GM23248 (cell line): Measurements from ENCODE around the gene HSF4. TPM values are rescaled to one million over a fixed set of nuclear protein-coding genes. Genes with fewer than 3 reads are reported as not detected.

ENCODE experiments used
- DNase-seq: peaks from one replicate; pipeline ENCODE4 v3.0.0-alpha.2; 2015
- H2AFZ ChIP-seq: fragments of 200-600 bp; sonication (generic); 2 replicates; pipeline ENCODE4 v1.6.1; 2016; ENCODE audit warnings: antibody characterized with exemption
- H3F3A ChIP-seq: fragments of 200-600 bp; sonication (generic); 2 replicates; pipeline ENCODE4 v1.6.1; 2016; ENCODE audit warnings: mild to moderate bottlenecking, antibody characterized with exemption, mixed run types; ENCODE audit not compliant: insufficient read depth
- H3K27ac ChIP-seq: fragments of 200-600 bp; sonication (generic); 2 replicates; pipeline ENCODE4 v1.5.1; 2016; ENCODE audit warnings: mild to moderate bottlenecking
- H3K27me3 ChIP-seq: fragments of 200-600 bp; sonication (generic); replicated peaks from 2 replicates; pipeline ENCODE4 v1.6.1; 2016; ENCODE audit warnings: mild to moderate bottlenecking; ENCODE audit not compliant: insufficient read depth
- H3K36me3 ChIP-seq: fragments of 200-600 bp; sonication (generic); 2 replicates; pipeline ENCODE4 v1.6.1; 2016; ENCODE audit warnings: low read depth, mild to moderate bottlenecking
- H3K4me1 ChIP-seq: fragments of 200-600 bp; sonication (generic); 2 replicates; pipeline ENCODE4 v1.6.1; 2016; ENCODE audit warnings: mild to moderate bottlenecking; ENCODE audit not compliant: insufficient read depth
- H3K4me2 ChIP-seq: fragments of 200-600 bp; sonication (generic); one replicate; pipeline ENCODE4 v1.6.1; 2016; ENCODE audit warnings: mild to moderate bottlenecking; ENCODE audit not compliant: unreplicated experiment
- H3K4me3 ChIP-seq: fragments of 200-600 bp; sonication (generic); 2 replicates; pipeline ENCODE4 v1.5.1; 2016; ENCODE audit warnings: mild to moderate bottlenecking
- H3K79me2 ChIP-seq: fragments of 200-600 bp; sonication (generic); 2 replicates; pipeline ENCODE4 v1.6.1; 2016; ENCODE audit warnings: mild to moderate bottlenecking; ENCODE audit not compliant: insufficient read depth
- H3K9ac ChIP-seq: fragments of 200-600 bp; sonication (generic); 2 replicates; pipeline ENCODE4 v1.6.1; 2016; ENCODE audit warnings: mild to moderate bottlenecking
- H3K9me2 ChIP-seq: fragments of 200-600 bp; sonication (generic); 2 replicates; pipeline ENCODE4 v1.6.1; 2016; ENCODE audit warnings: mixed run types, mild to moderate bottlenecking, moderate library complexity; ENCODE audit not compliant: insufficient read depth
- H3K9me3 ChIP-seq: fragments of 200-600 bp; sonication (generic); one replicate; pipeline ENCODE4 v1.6.1; 2017; ENCODE audit warnings: low read depth
- H4K20me1 ChIP-seq: fragments of 200-600 bp; sonication (generic); 2 replicates; pipeline ENCODE4 v1.6.0; 2016; ENCODE audit not compliant: insufficient read depth
- EZH2 ChIP-seq: fragments of 200-600 bp; sonication (generic); IDR thresholded peaks from 2 replicates; pipeline ENCODE4 v1.6.1; 2018; ENCODE audit warnings: antibody characterized with exemption, mild to moderate bottlenecking; ENCODE audit not compliant: insufficient read depth, poor library complexity, severe bottlenecking
- EZH2phosphoT487 ChIP-seq: fragments of 200-600 bp; sonication (generic); IDR thresholded peaks from 2 replicates; pipeline ENCODE4 v1.6.1; 2018; ENCODE audit warnings: antibody characterized with exemption, moderate library complexity, mild to moderate bottlenecking, low read depth; ENCODE audit not compliant: insufficient read depth
- WGBS, 2 experiments: methylation state at CpG; one replicate each; pipeline ENCODE4 v1.1.6; 2015 to 2017; ENCODE audit warnings: low lambda C conversion rate in 2 of 2, low coverage in 1 of 2; ENCODE audit errors: missing lambda C conversion rate in 2 of 2; 5-methylcytosine and 5-hydroxymethylcytosine counted together
- in situ Hi-C: fragments of 300-500 bp; cut with MboI; formaldehyde crosslinking; loops from 2 replicates; pipeline ENCODE4 v1.15.0; 2020
- polyA plus RNA-seq: library from polyadenylated mRNA; unstranded; fragments of >200 nt; fragmentation: Nextera tagmentation; extraction: Ambion mirVana; gene quantifications from 2 replicates; pipeline ENCODE4 v1.2.1, GENCODE V29; 2016
- total RNA-seq: library from RNA; depleted of rRNA; stranded (reverse); fragments of >200 nt; shearing (Covaris generic); gene quantifications from 2 replicates; pipeline ENCODE4 v1.2.3, GENCODE V29; 2014

HSF4 gene
- total and polyA plus RNA-seq, 2 experiments from 2014 or later = 3.0 to 10.8 TPM

DNA sequence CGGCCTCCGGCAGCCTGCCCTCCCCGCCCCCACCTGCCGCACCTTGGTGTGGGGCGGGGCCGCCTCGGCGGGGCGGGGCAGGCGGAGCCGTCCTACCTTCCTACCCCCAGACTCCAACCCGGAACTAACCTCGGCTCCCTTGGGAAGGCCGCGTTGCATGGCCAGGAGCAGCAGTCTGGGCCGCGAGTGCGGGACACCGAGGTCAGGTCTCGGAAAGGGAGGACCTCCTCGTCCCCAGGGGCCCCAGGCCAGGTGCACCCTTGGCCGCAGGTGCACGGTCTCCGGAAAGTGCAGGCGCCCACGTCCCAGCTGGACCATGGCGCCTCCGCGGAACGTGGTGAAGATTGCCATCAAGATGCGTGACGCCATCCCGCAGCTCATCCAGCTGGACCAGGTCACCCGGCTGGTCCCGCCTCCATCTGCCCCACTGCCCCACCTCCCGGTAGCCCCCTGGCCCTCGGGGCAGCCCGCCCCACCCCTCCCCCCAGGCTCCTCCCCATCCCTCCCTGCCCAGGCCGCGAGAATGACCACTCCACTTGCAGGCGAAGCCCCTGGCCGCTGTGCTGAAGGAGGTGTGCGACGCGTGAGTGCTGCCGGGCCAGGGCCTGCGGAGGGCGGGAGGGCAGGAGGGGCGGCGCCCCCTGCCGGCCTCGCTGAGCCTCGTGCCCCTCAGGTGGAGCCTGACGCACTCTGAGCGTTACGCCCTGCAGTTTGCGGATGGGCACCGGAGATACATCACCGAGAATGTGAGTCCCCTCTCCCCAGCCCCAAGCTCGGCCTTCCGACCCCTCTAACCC is 34.7 kb downstream of the HSF4 start, which contains the start of gene ELMO3:
Gene ELMO3 (plus strand): TSS at position 121 of the 797 bp plus-strand sequence. CDS start 196 bp downstream, at position 317.
- Histone ChIP-seq H3K9me2 (no peaks in the 10 kb centered on the region), H3K4me3 (no peak within 1 kb of the TSS), H3K4me1 (no peaks in the 10 kb centered on the region), H3K36me3 (peaks cover 21% of the 10 kb centered on the region; the same call in 1 of the 2 replicates), H3K9me3 (no peaks in the 10 kb centered on the region), H3K27me3 (no peaks in the 10 kb centered on the region), H3F3A (peaks cover 10% of the 10 kb centered on the region; the same call in 1 of the 2 replicates), H3K4me2 (no peak within 1 kb of the TSS), H3K27ac (no peak within 1 kb of the TSS), H4K20me1 (no peaks in the 10 kb centered on the region), H3K9ac (no peak within 1 kb of the TSS), H3K79me2 (peaks cover 17% of the 10 kb centered on the region), H2AFZ (no peak within 1 kb of the TSS)
- in situ Hi-C loops = no loop called here
- peak; percentile 35 for DNase-seq
- 47 to 55% methylated on average over 26 to 61 of the region's 61 CpGs for WGBS, 2 experiments
- TF ChIP-seq EZH2phosphoT487 (no peak), EZH2 (no peak)

DNA sequence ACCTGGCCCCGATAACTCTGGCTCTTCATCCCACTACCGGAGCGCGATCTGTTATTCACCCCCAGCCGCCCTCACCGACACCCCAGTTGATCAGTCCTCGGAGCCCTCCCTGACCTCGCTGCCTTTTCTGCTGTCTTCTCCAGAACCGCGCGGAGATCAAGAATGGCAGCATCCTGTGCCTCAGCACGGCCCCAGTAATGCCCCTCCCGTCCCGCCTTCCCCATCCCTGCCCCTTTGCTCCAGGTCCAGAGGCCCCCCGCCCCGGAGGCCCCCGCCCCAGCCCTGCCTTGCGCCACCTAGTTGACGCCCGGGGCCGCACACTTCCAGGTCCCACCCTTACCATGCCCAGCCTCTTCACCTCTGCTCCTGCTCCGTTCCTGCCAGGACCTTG is 35.3 kb downstream of the HSF4 start:
- in situ Hi-C loops = no loop called here
- H3K27ac ChIP-seq = no peak overlapping the region
- no peak for DNase-seq
- peaks cover 19% of the 10 kb centered on the region; the same call in 1 of the 2 replicates for H3K36me3 ChIP-seq
- peaks cover 11% of the 10 kb centered on the region for H3K79me2 ChIP-seq
- no peaks in the 10 kb centered on the region for H4K20me1 ChIP-seq
- peaks cover 10% of the 10 kb centered on the region; the same call in 1 of the 2 replicates for H3F3A ChIP-seq
- H3K9me3 ChIP-seq = no peaks in the 10 kb centered on the region
- H3K9ac ChIP-seq = no peak overlapping the region
- H3K27me3 ChIP-seq = no peaks in the 10 kb centered on the region
- no peak overlapping the region for H3K4me3 ChIP-seq
- WGBS, 2 experiments = 57 to 65% methylated on average over 11 to 22 of the region's 22 CpGs
- H3K9me2 ChIP-seq = no peaks in the 10 kb centered on the region
- H2AFZ ChIP-seq = no peak overlapping the region
- H3K4me1 ChIP-seq = no peaks in the 10 kb centered on the region
- H3K4me2 ChIP-seq = no peak overlapping the region
- TF ChIP-seq EZH2 (no peak), EZH2phosphoT487 (no peak)

DNA sequence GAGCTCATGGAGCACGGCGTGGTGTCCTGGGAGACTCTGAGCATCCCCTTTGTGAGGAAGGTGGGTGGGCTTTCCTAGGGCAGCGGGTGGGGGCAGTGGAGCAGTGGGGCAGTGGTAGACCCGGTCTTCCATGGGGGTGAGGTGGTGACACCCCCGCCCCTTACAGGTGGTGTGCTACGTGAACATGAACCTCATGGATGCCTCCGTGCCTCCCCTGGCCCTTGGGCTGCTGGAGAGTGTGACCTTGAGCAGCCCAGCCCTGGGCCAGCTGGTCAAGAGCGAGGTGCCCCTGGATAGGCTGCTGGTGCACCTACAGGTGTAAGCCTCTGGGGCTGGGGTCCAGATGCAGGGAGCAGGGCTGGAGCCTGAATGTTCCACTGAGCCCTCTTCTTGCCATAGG is 35.9 kb downstream of the HSF4 start:
- Histone ChIP-seq H3K27ac (no peak overlapping the region), H3K9me3 (no peaks in the 10 kb centered on the region), H3K4me1 (no peaks in the 10 kb centered on the region), H3F3A (peaks cover 10% of the 10 kb centered on the region; the same call in 1 of the 2 replicates), H3K27me3 (no peaks in the 10 kb centered on the region), H3K4me2 (no peak overlapping the region), H3K9me2 (no peaks in the 10 kb centered on the region), H3K79me2 (peaks cover 6% of the 10 kb centered on the region; the same call in 1 of the 2 replicates), H3K9ac (no peak overlapping the region), H4K20me1 (no peaks in the 10 kb centered on the region), H2AFZ (no peak overlapping the region), H3K36me3 (peaks cover 12% of the 10 kb centered on the region; the same call in 1 of the 2 replicates), H3K4me3 (no peak overlapping the region)
- no peak for DNase-seq
- 88 to 100% methylated on average over 6 to 8 of the region's 8 CpGs for WGBS, 2 experiments
- TF ChIP-seq EZH2 (no peak), EZH2phosphoT487 (no peak)
- in situ Hi-C loops = no loop called here

DNA sequence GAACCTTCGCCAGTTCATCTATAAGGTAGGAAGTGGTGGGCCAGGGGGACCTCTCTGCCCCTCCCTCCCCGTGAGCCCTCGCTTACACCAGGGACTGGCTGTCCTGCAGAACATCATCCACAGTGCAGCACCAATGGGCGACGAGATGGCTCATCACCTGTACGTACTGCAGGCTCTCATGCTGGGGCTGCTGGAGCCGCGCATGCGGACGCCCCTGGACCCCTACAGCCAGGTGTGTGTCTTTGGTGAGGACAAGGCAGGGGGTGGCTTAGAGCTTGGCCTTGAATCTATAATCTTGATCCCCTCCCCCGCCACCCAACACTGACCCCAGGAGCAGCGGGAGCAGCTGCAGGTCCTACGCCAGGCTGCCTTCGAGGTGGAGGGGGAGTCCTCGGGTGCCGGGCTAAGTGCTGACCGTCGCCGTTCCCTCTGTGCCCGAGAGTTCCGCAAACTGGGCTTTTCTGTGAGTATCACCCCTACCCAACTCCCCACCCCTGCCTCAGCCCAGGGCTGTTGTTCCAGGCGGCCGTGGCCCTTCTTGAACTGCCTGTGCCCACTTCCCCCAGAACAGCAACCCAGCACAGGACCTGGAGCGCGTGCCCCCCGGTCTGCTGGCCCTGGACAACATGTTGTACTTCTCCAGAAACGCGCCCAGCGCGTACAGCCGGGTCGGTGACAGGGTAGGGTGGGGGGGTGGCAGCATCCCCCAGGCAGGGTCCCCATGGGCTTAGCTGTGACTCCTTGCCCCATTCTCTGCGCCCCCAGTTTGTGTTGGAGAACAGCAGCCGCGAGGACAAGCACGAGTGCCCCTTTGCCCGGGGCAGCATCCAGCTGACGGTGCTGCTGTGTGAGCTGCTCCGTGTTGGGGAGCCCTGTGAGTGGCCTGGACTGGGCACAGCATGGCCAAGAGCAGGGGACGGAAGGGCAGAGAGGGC is 37.1 kb downstream of the HSF4 start:
- Histone ChIP-seq H4K20me1 (no peaks in the 10 kb centered on the region), H3K9me2 (no peaks in the 10 kb centered on the region), H3K27me3 (no peaks in the 10 kb centered on the region), H3K4me3 (no peak overlapping the region), H3K4me2 (no peak overlapping the region), H3F3A (0 out of 2 replicates have a peak, but pooled peaks cover 2% of the 10 kb centered on the region), H3K4me1 (peaks cover 1% of the 10 kb centered on the region; the same call in 1 of the 2 replicates), H3K9me3 (no peaks in the 10 kb centered on the region), H3K79me2 (no peaks in the 10 kb centered on the region), H3K9ac (no peak overlapping the region), H3K27ac (no peak overlapping the region), H2AFZ (no peak overlapping the region), H3K36me3 (peaks cover 9% of the 10 kb centered on the region; the same call in 1 of the 2 replicates)
- no peak for DNase-seq
- in situ Hi-C loops = no loop called here
- TF ChIP-seq EZH2 = no peak
- TF ChIP-seq EZH2phosphoT487 = no peak
- WGBS, 2 experiments = 91 to 94% methylated on average over 24 to 40 of the region's 40 CpGs
